ENCODE data around the gene SUDS3. TPM values are rescaled to one million over a fixed set of nuclear protein-coding genes. Genes with fewer than 3 reads are reported as not detected.

The SUDS3 gene
- polyA plus RNA-seq, 1 donor from 2014 or later = 67.9 TPM

- Histone ChIP-seq H3K9ac (ENCODE audit: low read length) (no peak overlapping the region), H3K79me2 (replicated peaks; ENCODE audit: insufficient read depth, low read length) (no peaks in the 10 kb centered on the region), H3K9me3 (ENCODE audit: low read length) (no peaks in the 10 kb centered on the region), H3K27me3 (ENCODE audit: insufficient read depth, low read depth, low read length) (no peaks in the 10 kb centered on the region), H4K20me1 (ENCODE audit: insufficient read depth) (no peaks in the 10 kb centered on the region), H3K9me2 (ENCODE audit: insufficient read depth, low read length) (no peaks in the 10 kb centered on the region), H3K36me3 (ENCODE audit: insufficient read depth, low read length) (peaks cover 9% of the 10 kb centered on the region), H3K4me3 (ENCODE audit: low read length) (no peak overlapping the region), H3K4me2 (ENCODE audit: low read length) (no peak overlapping the region), H3K27ac (ENCODE audit: low read length) (no peak overlapping the region), H3F3A (ENCODE audit: insufficient read depth, low read length, poor library complexity, severe bottlenecking) (no peaks in the 10 kb centered on the region), H2AFZ (ENCODE audit: low read depth, low read length) (no peak overlapping the region)
- no peak for TF ChIP-seq SMC3 (conservative IDR thresholded peaks at IDR 0.05; ENCODE audit: poor library complexity)
- TF ChIP-seq EZH2 (IDR thresholded peaks at IDR 0.05; ENCODE audit: borderline replicate concordance, insufficient read depth, low read length, poor library complexity, severe bottlenecking) = no peak
- no peak for TF ChIP-seq MXI1 (conservative IDR thresholded peaks at IDR 0.05; ENCODE audit: poor library complexity, severe bottlenecking)
- TF ChIP-seq POLR2AphosphoS5 (IDR thresholded peaks at IDR 0.05) = no peak
- TF ChIP-seq, protein P1, sequence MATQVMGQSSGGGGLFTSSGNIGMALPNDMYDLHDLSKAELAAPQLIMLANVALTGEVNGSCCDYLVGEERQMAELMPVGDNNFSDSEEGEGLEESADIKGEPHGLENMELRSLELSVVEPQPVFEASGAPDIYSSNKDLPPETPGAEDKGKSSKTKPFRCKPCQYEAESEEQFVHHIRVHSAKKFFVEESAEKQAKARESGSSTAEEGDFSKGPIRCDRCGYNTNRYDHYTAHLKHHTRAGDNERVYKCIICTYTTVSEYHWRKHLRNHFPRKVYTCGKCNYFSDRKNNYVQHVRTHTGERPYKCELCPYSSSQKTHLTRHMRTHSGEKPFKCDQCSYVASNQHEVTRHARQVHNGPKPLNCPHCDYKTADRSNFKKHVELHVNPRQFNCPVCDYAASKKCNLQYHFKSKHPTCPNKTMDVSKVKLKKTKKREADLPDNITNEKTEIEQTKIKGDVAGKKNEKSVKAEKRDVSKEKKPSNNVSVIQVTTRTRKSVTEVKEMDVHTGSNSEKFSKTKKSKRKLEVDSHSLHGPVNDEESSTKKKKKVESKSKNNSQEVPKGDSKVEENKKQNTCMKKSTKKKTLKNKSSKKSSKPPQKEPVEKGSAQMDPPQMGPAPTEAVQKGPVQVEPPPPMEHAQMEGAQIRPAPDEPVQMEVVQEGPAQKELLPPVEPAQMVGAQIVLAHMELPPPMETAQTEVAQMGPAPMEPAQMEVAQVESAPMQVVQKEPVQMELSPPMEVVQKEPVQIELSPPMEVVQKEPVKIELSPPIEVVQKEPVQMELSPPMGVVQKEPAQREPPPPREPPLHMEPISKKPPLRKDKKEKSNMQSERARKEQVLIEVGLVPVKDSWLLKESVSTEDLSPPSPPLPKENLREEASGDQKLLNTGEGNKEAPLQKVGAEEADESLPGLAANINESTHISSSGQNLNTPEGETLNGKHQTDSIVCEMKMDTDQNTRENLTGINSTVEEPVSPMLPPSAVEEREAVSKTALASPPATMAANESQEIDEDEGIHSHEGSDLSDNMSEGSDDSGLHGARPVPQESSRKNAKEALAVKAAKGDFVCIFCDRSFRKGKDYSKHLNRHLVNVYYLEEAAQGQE (IDR thresholded peaks at IDR 0.05; ENCODE audit: borderline replicate concordance) = no peak
- no peak for TF ChIP-seq RAD21 (conservative IDR thresholded peaks at IDR 0.05)
- no peak for TF ChIP-seq TAF1 (IDR thresholded peaks at IDR 0.05; ENCODE audit: low read depth)
- TF ChIP-seq, protein P2, sequence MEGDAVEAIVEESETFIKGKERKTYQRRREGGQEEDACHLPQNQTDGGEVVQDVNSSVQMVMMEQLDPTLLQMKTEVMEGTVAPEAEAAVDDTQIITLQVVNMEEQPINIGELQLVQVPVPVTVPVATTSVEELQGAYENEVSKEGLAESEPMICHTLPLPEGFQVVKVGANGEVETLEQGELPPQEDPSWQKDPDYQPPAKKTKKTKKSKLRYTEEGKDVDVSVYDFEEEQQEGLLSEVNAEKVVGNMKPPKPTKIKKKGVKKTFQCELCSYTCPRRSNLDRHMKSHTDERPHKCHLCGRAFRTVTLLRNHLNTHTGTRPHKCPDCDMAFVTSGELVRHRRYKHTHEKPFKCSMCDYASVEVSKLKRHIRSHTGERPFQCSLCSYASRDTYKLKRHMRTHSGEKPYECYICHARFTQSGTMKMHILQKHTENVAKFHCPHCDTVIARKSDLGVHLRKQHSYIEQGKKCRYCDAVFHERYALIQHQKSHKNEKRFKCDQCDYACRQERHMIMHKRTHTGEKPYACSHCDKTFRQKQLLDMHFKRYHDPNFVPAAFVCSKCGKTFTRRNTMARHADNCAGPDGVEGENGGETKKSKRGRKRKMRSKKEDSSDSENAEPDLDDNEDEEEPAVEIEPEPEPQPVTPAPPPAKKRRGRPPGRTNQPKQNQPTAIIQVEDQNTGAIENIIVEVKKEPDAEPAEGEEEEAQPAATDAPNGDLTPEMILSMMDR (IDR thresholded peaks at IDR 0.05; ENCODE audit: poor library complexity, severe bottlenecking) = no peak
- no peak for TF ChIP-seq EP300 (conservative IDR thresholded peaks at IDR 0.05; ENCODE audit: poor library complexity, severe bottlenecking)
These were observed 15.1 kb downstream of the SUDS3 start for GRCh38 chr12:118391424-118391823.

GRCh38 chr12:118391836-118392235 is 15.5 kb downstream of the SUDS3 start:
- Histone ChIP-seq H3K4me3 (ENCODE audit: low read length) (no peak overlapping the region), H3K4me2 (ENCODE audit: low read length) (no peak overlapping the region), H3K27me3 (ENCODE audit: insufficient read depth, low read depth, low read length) (no peaks in the 10 kb centered on the region), H4K20me1 (ENCODE audit: insufficient read depth) (no peaks in the 10 kb centered on the region), H2AFZ (ENCODE audit: low read depth, low read length) (no peak overlapping the region), H3K9me2 (ENCODE audit: insufficient read depth, low read length) (no peaks in the 10 kb centered on the region), H3K27ac (ENCODE audit: low read length) (no peak overlapping the region), H3K36me3 (ENCODE audit: insufficient read depth, low read length) (peaks cover 9% of the 10 kb centered on the region), H3K9ac (ENCODE audit: low read length) (no peak overlapping the region), H3K9me3 (ENCODE audit: low read length) (no peaks in the 10 kb centered on the region), H3K79me2 (replicated peaks; ENCODE audit: insufficient read depth, low read length) (no peaks in the 10 kb centered on the region), H3F3A (ENCODE audit: insufficient read depth, low read length, poor library complexity, severe bottlenecking) (no peaks in the 10 kb centered on the region)
- TF ChIP-seq EP300 (conservative IDR thresholded peaks at IDR 0.05; ENCODE audit: poor library complexity, severe bottlenecking) = no peak
- TF ChIP-seq RAD21 (conservative IDR thresholded peaks at IDR 0.05) = no peak
- no peak for TF ChIP-seq SMC3 (conservative IDR thresholded peaks at IDR 0.05; ENCODE audit: poor library complexity)
- TF ChIP-seq POLR2AphosphoS5 (IDR thresholded peaks at IDR 0.05) = no peak
- no peak for TF ChIP-seq EZH2 (IDR thresholded peaks at IDR 0.05; ENCODE audit: borderline replicate concordance, insufficient read depth, low read length, poor library complexity, severe bottlenecking)
- TF ChIP-seq, protein P1 (IDR thresholded peaks at IDR 0.05; ENCODE audit: borderline replicate concordance) = no peak
- no peak for TF ChIP-seq TAF1 (IDR thresholded peaks at IDR 0.05; ENCODE audit: low read depth)
- TF ChIP-seq MXI1 (conservative IDR thresholded peaks at IDR 0.05; ENCODE audit: poor library complexity, severe bottlenecking) = no peak
- TF ChIP-seq, protein P2 (IDR thresholded peaks at IDR 0.05; ENCODE audit: poor library complexity, severe bottlenecking) = no peak

Measured in neural cell (in vitro differentiated cells).